HepG2 (cell line): ENCODE results near the gene KIAA1191. TPM values are rescaled to one million over a fixed set of nuclear protein-coding genes. Genes with fewer than 3 reads are reported as not detected.

Experiments
- ATAC-seq: fragments of 200-7000 bp; cut with Tn5 transposase; 3 replicates; pipeline ENCODE4 v1.9.1; 2020; ENCODE audit warnings: mild to moderate bottlenecking, moderate library complexity
- BruUV-seq: library from RNA; stranded (reverse); fragments of 400-500 nt; replicated peaks from 2 replicates; lab custom pipeline; 2021; lab: Mats Ljungman, UMichigan
- CTCF ChIA-PET: fragments of 300-600 bp; formaldehyde crosslinking; extraction: SDS; loops from one replicate; lab custom pipeline; 2021; ENCODE audit warnings: low total read pairs, inconsistent platforms, low intra/inter-chr PET ratio; lab: Yijun Ruan, JAX
- POLR2A ChIA-PET: fragments of 350-600 bp; sonication (Branson Sonifier 250); formaldehyde crosslinking; loops from one replicate; lab custom pipeline; 2020; ENCODE audit warnings: antibody characterized with exemption, inconsistent platforms; lab: Yijun Ruan, JAX
- DNase-seq: peaks from one replicate; pipeline ENCODE4 v3.0.0-alpha.2; 2015; ENCODE audit warnings: low spot score
- FAIRE-seq: peaks from 3 replicates; lab custom pipeline; 2011; peaks lifted over from hg19 to GRCh38; lab: Jason Lieb, UNC
- H2AFZ ChIP-seq: one replicate; pipeline ENCODE4 v1.6.1; 2011; ENCODE audit warnings: low read length, inconsistent platforms
- H3K27ac ChIP-seq: fragments of 300-600 bp; 3 replicates; pipeline ENCODE4 v1.8.0; 2011; ENCODE audit warnings: mixed run types, mild to moderate bottlenecking, mixed read lengths, low read length, inconsistent platforms; ENCODE audit not compliant: insufficient read depth; ENCODE audit errors: extremely low read length
- H3K27me3 ChIP-seq, 2 experiments: fragments of 200-600 bp in 1 of 2; 2 replicates in 1 of 2; 3 replicates in 1 of 2; pipeline versions ENCODE4 v1.6.0 to v1.8.0; 2011; ENCODE audit warnings: low read length in 2 of 2, mild to moderate bottlenecking in 2 of 2, moderate library complexity in 2 of 2, inconsistent platforms in 1 of 2; ENCODE audit not compliant: insufficient read depth in 2 of 2, control insufficient read depth in 1 of 2
- H3K36me3 ChIP-seq, 2 experiments: fragments of 200-600 bp in 1 of 2; replicated peaks in 1 of 2; 2 replicates in 1 of 2; 3 replicates in 1 of 2; pipeline versions ENCODE4 v1.5.1 to v1.8.0; 2011; ENCODE audit warnings: low read length in 2 of 2, inconsistent platforms in 1 of 2; ENCODE audit not compliant: insufficient read depth in 2 of 2, control insufficient read depth in 1 of 2
- H3K4me1 ChIP-seq: 2 replicates; pipeline ENCODE4 v1.5.1; 2012; ENCODE audit warnings: low read length, inconsistent platforms; ENCODE audit not compliant: insufficient read depth
- H3K4me2 ChIP-seq: 2 replicates; pipeline ENCODE4 v1.6.0; 2011; ENCODE audit warnings: low read depth, low read length, inconsistent platforms
- H3K4me3 ChIP-seq, 3 experiments: fragments of 200-600 bp in 1 of 3; sonication (generic), shearing (Covaris generic) in 1 of 3; replicated peaks in 1 of 3; 2 replicates each; pipeline ENCODE4 v1.5.1; 2011 to 2016; ENCODE audit warnings: low read length in 3 of 3, inconsistent platforms in 2 of 3, low read depth in 2 of 3, mild to moderate bottlenecking in 2 of 3, control low read depth in 1 of 3, mixed read lengths in 1 of 3; ENCODE audit not compliant: insufficient read depth in 1 of 3
- H3K79me2 ChIP-seq: one replicate; pipeline ENCODE4 v1.6.1; 2011; ENCODE audit warnings: low read length, inconsistent platforms; ENCODE audit not compliant: insufficient read depth
- H3K9ac ChIP-seq: 2 replicates; pipeline ENCODE4 v1.6.0; 2011; ENCODE audit warnings: mild to moderate bottlenecking, low read depth, low read length, inconsistent platforms; ENCODE audit not compliant: insufficient read depth
- H3K9me3 ChIP-seq: 2 replicates; pipeline ENCODE4 v1.5.1; 2012; ENCODE audit warnings: mild to moderate bottlenecking, low read length
- H4K20me1 ChIP-seq: 2 replicates; pipeline ENCODE4 v1.6.0; 2011; ENCODE audit warnings: inconsistent platforms, mild to moderate bottlenecking, low read length, moderate library complexity; ENCODE audit not compliant: insufficient read depth
- HNRNPLL ChIP-seq: fragments of 200-400 bp; formaldehyde crosslinking; IDR thresholded peaks from 2 replicates; pipeline ENCODE4 v1.6.1; 2017; ENCODE audit warnings: mild to moderate bottlenecking, low read depth, low read length; ENCODE audit not compliant: poor library complexity, severe bottlenecking
- HOXA9 ChIP-seq: sonication (generic); formaldehyde crosslinking; IDR thresholded peaks from 2 replicates; pipeline ENCODE4 v1.8.1; 2022; ENCODE audit warnings: missing genetic modification reagents, mild to moderate bottlenecking, moderate library complexity, borderline replicate concordance
- ISX ChIP-seq: sonication (generic); formaldehyde crosslinking; conservative IDR thresholded peaks from 2 replicates; pipeline ENCODE4 v1.5.0; 2020; ENCODE audit warnings: missing genetic modification reagents
- KLF11 ChIP-seq: IDR thresholded peaks from 2 replicates; pipeline ENCODE4 v1.6.1; 2016; ENCODE audit warnings: missing compliant biosample characterization
- KLF12 ChIP-seq: sonication (generic); formaldehyde crosslinking; IDR thresholded peaks from 2 replicates; pipeline ENCODE4 v1.4.0; 2020; ENCODE audit warnings: missing genetic modification reagents, borderline replicate concordance
- NRL ChIP-seq: sonication (generic); formaldehyde crosslinking; IDR thresholded peaks from 2 replicates; pipeline ENCODE4 v1.5.0; 2020; ENCODE audit warnings: missing genetic modification reagents, mild to moderate bottlenecking, moderate library complexity, borderline replicate concordance
- RXRA ChIP-seq: sonication (generic); formaldehyde crosslinking; IDR thresholded peaks from 2 replicates; pipeline ENCODE4 v1.5.1; 2020; ENCODE audit warnings: missing genetic modification reagents
- WGBS: methylation state at CpG from one replicate; pipeline ENCODE4 v1.1.6; 2017; ENCODE audit warnings: low lambda C conversion rate; 5-methylcytosine and 5-hydroxymethylcytosine counted together
- in situ Hi-C: cut with HindIII; loops from 2 replicates; pipeline ENCODE4 v1.10.0; 2017; ENCODE audit warnings: low pct_unique_long_range_greater_than_20kb; ENCODE audit not compliant: extremely low pct_ligation_motif_present
- intact Hi-C: fragments of 100-400 bp; cut with micrococcal nuclease; formaldehyde crosslinking; loops from one replicate; pipeline ENCODE4 v1.10.0; 2022; ENCODE audit not compliant: unreplicated experiment
- polyA plus RNA-seq, 8 experiments: library from polyadenylated mRNA; depleted of rRNA in 3 of 8; stranded (reverse) in 7 of 8; unstranded in 1 of 8; fragments of >200 nt; fragmentation: Illumina TruSeq in 4 of 8; extraction: Trizol in 4 of 8; gene quantifications; 2 replicates each; pipeline versions ENCODE4 v1.2.1 to v1.2.3, GENCODE V29; 2011 to 2016; ENCODE audit warnings: low read depth in 4 of 8, missing spikeins in 1 of 8, mixed read lengths in 1 of 8; ENCODE audit not compliant: insufficient read depth in 1 of 8
- total RNA-seq, 5 experiments: library from RNA; depleted of rRNA; stranded (reverse); fragments of >200 nt; fragmentation: Illumina TruSeq; extraction: Trizol; gene quantifications; 2 replicates each; pipeline ENCODE4 v1.2.3, GENCODE V29; 2016; ENCODE audit warnings: low read depth in 1 of 5
- TF ChIP-seq, protein P1 (sequence below): sonication (generic); formaldehyde crosslinking; IDR thresholded peaks from 2 replicates; pipeline ENCODE4 v1.8.1; 2023; ENCODE audit warnings: mild to moderate bottlenecking, inconsistent platforms, moderate library complexity, missing genetic modification reagents, borderline replicate concordance
- TF ChIP-seq, protein P2 (sequence below): sonication (generic); formaldehyde crosslinking; IDR thresholded peaks from 2 replicates; pipeline ENCODE4 v1.8.0; 2022; ENCODE audit warnings: missing genetic modification reagents, mild to moderate bottlenecking, moderate library complexity, borderline replicate concordance

KIAA1191 gene
- total and polyA plus RNA-seq, 2 of the 13 experiments (the other 11 are each of a cell fraction or from before 2014, with no cell fraction given), result 63.6 to 103 TPM

DNA sequence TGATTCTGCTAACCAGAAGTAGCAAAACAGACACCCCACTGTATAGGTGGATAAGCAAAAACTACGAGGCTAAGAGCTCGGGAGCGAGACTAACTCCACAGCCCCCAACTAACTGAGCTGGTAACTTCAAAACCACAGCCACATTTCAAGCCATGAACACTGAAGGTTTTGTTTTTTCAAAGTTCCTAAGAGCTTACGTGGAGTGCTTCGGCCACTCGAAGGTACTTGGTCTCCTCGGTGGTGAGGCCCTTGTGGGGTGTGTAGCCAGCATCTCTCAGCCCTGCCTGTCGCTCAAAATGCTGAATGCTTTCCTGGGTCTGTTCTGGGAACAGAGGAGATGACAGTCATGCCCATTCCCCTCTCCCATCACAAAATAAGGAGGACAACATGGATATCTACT lies 11.1 kb downstream of the KIAA1191 start:
- Histone ChIP-seq H3K4me3 (no peak overlapping the region), H3K27me3 (no peaks in the 10 kb centered on the region), H3K4me1 (peaks cover 11% of the 10 kb centered on the region), H3K9me3 (no peaks in the 10 kb centered on the region), H3K36me3 (peaks cover 45 to 85% of the 10 kb centered on the region in 2 experiments), H3K27ac (no peak overlapping the region), H3K4me2 (no peak overlapping the region), H2AFZ (no peak overlapping the region), H4K20me1 (peaks cover 5% of the 10 kb centered on the region), H3K9ac (no peak overlapping the region), H3K79me2 (peaks cover 18% of the 10 kb centered on the region)
- CTCF ChIA-PET, result no interaction called here
- WGBS, result 98% methylated on average over 8 of the region's 8 CpGs
- intact Hi-C loops (no loop called here), in situ Hi-C loops (no loop called here)
- no peak for DNase-seq
- TF ChIP-seq RXRA (CRISPR knock-in tag) (no peak), NRL (CRISPR knock-in tag) (no peak), HNRNPLL (no peak)
- POLR2A ChIA-PET, result interaction anchor here (3.3 kb wide), 1 partner anchor 11 kb away, joined by 16 read pairs; the partner anchor contains the start of gene KIAA1191
- no peak for ATAC-seq
- no TSS peak for BruUV-seq
- FAIRE-seq, result no peak

DNA sequence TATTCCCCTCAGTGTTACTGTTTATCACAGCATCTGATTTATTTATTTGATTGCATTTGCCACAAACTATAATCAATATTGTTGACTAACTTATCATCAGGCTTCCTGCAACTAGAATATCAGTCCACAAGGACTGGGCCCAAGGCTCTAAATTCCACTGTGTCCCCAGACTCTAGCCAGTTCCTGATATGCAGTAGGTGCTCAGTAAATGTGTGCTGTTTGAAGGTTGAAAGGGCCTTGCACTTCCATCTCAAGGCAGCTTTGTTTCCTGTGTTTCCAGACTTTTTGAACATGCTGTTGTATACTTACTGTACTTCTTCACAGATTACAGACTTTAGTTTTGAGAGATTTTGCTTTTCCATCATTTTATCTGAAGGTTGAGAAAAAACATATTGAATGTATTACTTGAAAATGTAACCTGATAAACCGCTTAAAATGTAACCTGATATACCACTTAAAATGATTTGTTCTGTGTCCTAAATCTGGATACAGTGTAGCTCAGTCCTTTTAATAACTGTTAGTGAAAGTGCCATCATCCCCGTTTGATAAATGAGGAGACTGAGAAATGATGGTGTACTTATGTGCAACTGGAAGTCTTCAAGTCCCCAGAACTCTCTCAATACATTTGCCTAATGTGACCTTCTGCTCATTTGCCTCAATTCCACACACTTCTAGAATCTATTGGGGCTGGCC lies 18.7 kb downstream of the KIAA1191 start:
- FAIRE-seq (no peak), ATAC-seq (no peak; the same call in 2 of the 3 replicates), DNase-seq (no peak)
- H4K20me1 ChIP-seq, result no peaks in the 10 kb centered on the region
- no TSS peak for BruUV-seq
- in situ Hi-C loops (no loop called here), intact Hi-C loops (no loop called here)
- peak overlapping the region; percentile 47 for H3K27ac ChIP-seq
- no peak overlapping the region for H2AFZ ChIP-seq
- POLR2A ChIA-PET, result no interaction called here
- peaks cover 42% of the 10 kb centered on the region for H3K4me1 ChIP-seq
- H3K36me3 ChIP-seq, result peaks cover 13 to 26% of the 10 kb centered on the region in 2 experiments; a peak in 4 of 5 replicates
- TF ChIP-seq, protein P1, sequence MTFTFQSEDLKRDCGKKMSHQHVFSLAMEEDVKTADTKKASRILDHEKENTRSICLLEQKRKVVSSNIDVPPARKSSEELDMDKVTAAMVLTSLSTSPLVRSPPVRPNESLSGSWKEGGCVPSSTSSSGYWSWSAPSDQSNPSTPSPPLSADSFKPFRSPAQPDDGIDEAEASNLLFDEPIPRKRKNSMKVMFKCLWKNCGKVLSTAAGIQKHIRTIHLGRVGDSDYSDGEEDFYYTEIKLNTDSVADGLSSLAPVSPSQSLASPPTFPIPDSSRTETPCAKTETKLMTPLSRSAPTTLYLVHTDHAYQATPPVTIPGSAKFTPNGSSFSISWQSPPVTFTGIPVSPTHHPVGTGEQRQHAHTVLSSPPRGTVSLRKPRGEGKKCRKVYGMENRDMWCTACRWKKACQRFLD (CRISPR knock-in tag), result no peak
- TF ChIP-seq KLF12 (CRISPR knock-in tag) (no peak), HOXA9 (CRISPR knock-in tag) (no peak), ISX (CRISPR knock-in tag) (no peak), KLF11 (CRISPR knock-in tag) (no peak)
- TF ChIP-seq, protein P2, sequence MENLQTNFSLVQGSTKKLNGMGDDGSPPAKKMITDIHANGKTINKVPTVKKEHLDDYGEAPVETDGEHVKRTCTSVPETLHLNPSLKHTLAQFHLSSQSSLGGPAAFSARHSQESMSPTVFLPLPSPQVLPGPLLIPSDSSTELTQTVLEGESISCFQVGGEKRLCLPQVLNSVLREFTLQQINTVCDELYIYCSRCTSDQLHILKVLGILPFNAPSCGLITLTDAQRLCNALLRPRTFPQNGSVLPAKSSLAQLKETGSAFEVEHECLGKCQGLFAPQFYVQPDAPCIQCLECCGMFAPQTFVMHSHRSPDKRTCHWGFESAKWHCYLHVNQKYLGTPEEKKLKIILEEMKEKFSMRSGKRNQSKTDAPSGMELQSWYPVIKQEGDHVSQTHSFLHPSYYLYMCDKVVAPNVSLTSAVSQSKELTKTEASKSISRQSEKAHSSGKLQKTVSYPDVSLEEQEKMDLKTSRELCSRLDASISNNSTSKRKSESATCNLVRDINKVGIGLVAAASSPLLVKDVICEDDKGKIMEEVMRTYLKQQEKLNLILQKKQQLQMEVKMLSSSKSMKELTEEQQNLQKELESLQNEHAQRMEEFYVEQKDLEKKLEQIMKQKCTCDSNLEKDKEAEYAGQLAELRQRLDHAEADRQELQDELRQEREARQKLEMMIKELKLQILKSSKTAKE, result no peak
- no peaks in the 10 kb centered on the region for H3K79me2 ChIP-seq
- no peaks in the 10 kb centered on the region for H3K9me3 ChIP-seq
- H3K4me2 ChIP-seq, result no peak overlapping the region
- CTCF ChIA-PET, result no interaction called here
- H3K4me3 ChIP-seq, result no peak overlapping the region
- WGBS, result 97% methylated on average over 2 of the region's 2 CpGs
- no peaks in the 10 kb centered on the region for H3K27me3 ChIP-seq
- H3K9ac ChIP-seq, result no peak overlapping the region
